Pancreas (tissue), 10 donors: ENCODE measurements around the gene FBXO3. TPM values are rescaled to one million over a fixed set of nuclear protein-coding genes. Genes with fewer than 3 reads are reported as not detected.

Experiments used
- ATAC-seq, 4 donors: fragments of 200-7000 bp; cut with Tn5 transposase; one replicate each; pipeline versions ENCODE4 v1.8.0 to v1.9.1; 2020; ENCODE audit warnings: mild to moderate bottlenecking in 4 of 4, moderate library complexity in 4 of 4
- DNase-seq, 6 donors: peaks; one replicate each; pipeline ENCODE4 v3.0.0-alpha.2; 2020
- FAIRE-seq: peaks from 2 replicates; lab custom pipeline; 2012; peaks lifted over from hg19 to GRCh38; lab: Jason Lieb, UNC
- H3K27ac ChIP-seq, 4 donors: fragments of 200-600 bp; sonication (generic); 1 replicate in 3 of 4; 2 replicates in 1 of 4; pipeline versions ENCODE4 v1.5.0 to v1.8.0; 2020
- H3K27me3 ChIP-seq, 4 donors: fragments of 200-600 bp; one replicate each; pipeline ENCODE4 v1.8.0; 2021
- H3K36me3 ChIP-seq, 3 donors: fragments of 200-600 bp; sonication (generic) in 1 of 3; one replicate each; pipeline versions ENCODE4 v1.5.0 to v1.8.0; 2020 to 2021
- H3K4me1 ChIP-seq, 3 donors: fragments of 200-600 bp; one replicate each; pipeline ENCODE4 v1.8.0; 2021
- H3K4me3 ChIP-seq, 4 donors: fragments of 200-600 bp; sonication (generic) in 2 of 4; one replicate each; pipeline versions ENCODE4 v1.5.0 to v1.8.0; 2020 to 2021
- H3K9me3 ChIP-seq, 4 donors: fragments of 200-600 bp; one replicate each; pipeline ENCODE4 v1.8.0; 2021
- CTCF ChIP-seq, 4 donors: fragments of 200-600 bp; sonication (generic) in 3 of 4; IDR thresholded peaks; one replicate each; pipeline versions ENCODE4 v1.5.0 to v1.8.0; 2021; ENCODE audit warnings: antibody characterized with exemption in 4 of 4
- WGBS, 2 donors: extraction: QIAGEN DNeasy Blood & Tissue Kit; methylation state at CpG; one replicate each; pipeline ENCODE4 v1.1.7; 2013; 5-methylcytosine and 5-hydroxymethylcytosine counted together
- intact Hi-C, 3 donors: fragments of 100-400 bp; cut with DNase I; formaldehyde crosslinking; loops; one replicate each; pipeline versions ENCODE4 v1.11.1 to v1.14.2; 2022
- polyA plus RNA-seq, 2 donors: library from polyadenylated mRNA; stranded (reverse); fragments of 200-250 nt; gene quantifications; one replicate each; pipeline ENCODE4 v1.2.3, GENCODE V29; 2013
- total RNA-seq, 6 donors: library from RNA; stranded (reverse); fragmentation: NEBNext Ultra II Directional in 4 of 6; extraction: Animal tissue kit (Norgen Biotek cat#: 25700) in 4 of 6; gene quantifications; one replicate each; pipeline versions ENCODE4 v1.2.1 to v1.2.4, GENCODE V29; 2021 to 2023
- donor health status: healthy with polysubstance abuse.
- donor health status: DM: no; HTN: no; CAD: no; lungs with moderate emphysema.
- donor health status: DM: no; HTN: no; CAD: no.
- donor health status: control.
- donor health status: control.
- donor health status: Bipolar disorder and iron deficiency.
- donor health status: DM: yes; HTN: yes; CAD: no.
- donor health status: DM: no; HTN: no; CAD: no.
- donor health status: DM: no; HTN: no; CAD: no.
- donor health status: DM: yes; HTN: yes; CAD: no.

Gene FBXO3
- total and polyA plus RNA-seq, 8 donors, result 12.2 to 26.6 (median 16.4) TPM

GRCh38 chr11:33721426-33721825, 52.9 kb downstream of the FBXO3 start:
- H3K4me1 ChIP-seq, result peaks cover 0 to 30% (median 5%) of the 10 kb centered on the region in 3 donors

GRCh38 chr11:33719587-33719986, 54.7 kb downstream of the FBXO3 start:
- peaks cover 5 to 27% (median 11%) of the 10 kb centered on the region in 3 donors for H3K4me1 ChIP-seq
- H3K27ac ChIP-seq, result no peak overlapping the region
- peaks cover 0 to 28% (median 7%) of the 10 kb centered on the region in 3 donors for H3K36me3 ChIP-seq
- no peaks in the 10 kb centered on the region for H3K9me3 ChIP-seq
- DNase-seq, result no peak
- H3K4me3 ChIP-seq, result no peak overlapping the region
- H3K27me3 ChIP-seq, result no peaks in the 10 kb centered on the region
- no peak for FAIRE-seq
- intact Hi-C loops, result no loop called here
- ATAC-seq, result no peak
- WGBS, 2 donors, result 81 to 85% methylated on average over 5 of the region's 5 CpGs
- TF ChIP-seq CTCF (IDR thresholded peaks at IDR 0.05), result no peak

More at GRCh38 chr11:33721426-33721825, 52.9 kb downstream of the FBXO3 start:
- Histone ChIP-seq H3K9me3 (no peaks in the 10 kb centered on the region), H3K36me3 (peaks cover 0 to 28% (median 7%) of the 10 kb centered on the region in 3 donors), H3K4me3 (no peak overlapping the region), H3K27me3 (no peaks in the 10 kb centered on the region), H3K27ac (peak overlapping the region in 1 of 4 donors; percentile 18)
- no peak for TF ChIP-seq CTCF (IDR thresholded peaks at IDR 0.05)
- ATAC-seq (no peak), FAIRE-seq (no peak), DNase-seq (no peak)
- intact Hi-C loops, result no loop called here
- WGBS, 2 donors, result 12 to 16% methylated on average over 1 of the region's 1 CpG

- TF ChIP-seq CTCF (IDR thresholded peaks at IDR 0.05), result no peak
- FAIRE-seq (no peak), DNase-seq (no peak), ATAC-seq (no peak)
- H3K4me3 ChIP-seq, result no peak overlapping the region
- H3K27ac ChIP-seq, result no peak overlapping the region
- H3K4me1 ChIP-seq, result peaks cover 10 to 25% (median 22%) of the 10 kb centered on the region in 3 donors
- 73 to 78% methylated on average over 2 of the region's 2 CpGs for WGBS, 2 donors
- no peaks in the 10 kb centered on the region for H3K9me3 ChIP-seq
- H3K27me3 ChIP-seq, result no peaks in the 10 kb centered on the region
- H3K36me3 ChIP-seq, result peaks cover 0 to 28% (median 7%) of the 10 kb centered on the region in 3 donors
- intact Hi-C loops, result no loop called here
These were observed 55.9 kb downstream of the FBXO3 start for GRCh38 chr11:33718440-33718839.

- no peak for DNase-seq
- Histone ChIP-seq H3K4me3 (no peak overlapping the region), H3K27ac (peak overlapping the region in 1 of 4 donors; percentile 17), H3K4me1 (peaks cover 15 to 32% (median 24%) of the 10 kb centered on the region in 3 donors), H3K27me3 (no peaks in the 10 kb centered on the region), H3K9me3 (no peaks in the 10 kb centered on the region), H3K36me3 (peaks cover 0 to 28% (median 7%) of the 10 kb centered on the region in 3 donors)
- TF ChIP-seq CTCF (IDR thresholded peaks at IDR 0.05), result peak in 1 of 4 donors; percentile 18
- FAIRE-seq, result no peak
- 18 to 22% methylated on average over 2 of the region's 2 CpGs for WGBS, 2 donors
- ATAC-seq, result peak in 2 of 4 donors; percentile 59 to 72
- intact Hi-C loops, result no loop called here
These were observed 58.1 kb downstream of the FBXO3 start for GRCh38 chr11:33716243-33716642.

GRCh38 chr11:33713856-33714398, 60.4 kb downstream of the FBXO3 start:
- no peak for TF ChIP-seq CTCF (IDR thresholded peaks at IDR 0.05)
- Histone ChIP-seq H3K27me3 (no peaks in the 10 kb centered on the region), H3K4me3 (no peak overlapping the region), H3K9me3 (no peaks in the 10 kb centered on the region), H3K4me1 (peaks cover 15 to 32% (median 24%) of the 10 kb centered on the region in 3 donors), H3K27ac (peak overlapping the region in 3 of 4 donors; percentile 13 to 43 (median 40)), H3K36me3 (peaks cover 0 to 27% (median 12%) of the 10 kb centered on the region in 3 donors)
- intact Hi-C loops, result no loop called here
- FAIRE-seq (no peak), ATAC-seq (peak; percentile 38 to 46 (median 42)), DNase-seq (no peak)
- 30 to 33% methylated on average over 4 of the region's 4 CpGs for WGBS, 2 donors
